Psoas muscle (tissue), 8 donors: Measurements from ENCODE around the gene AMER2. TPM values are rescaled to one million over a fixed set of nuclear protein-coding genes. Genes with fewer than 3 reads are reported as not detected.

Experiments
- ATAC-seq, 4 donors: fragments of 200-7000 bp; cut with Tn5 transposase; one replicate each; pipeline ENCODE4 v1.9.1; 2020; ENCODE audit warnings: moderate library complexity in 3 of 4, mild to moderate bottlenecking in 2 of 4
- DNase-seq, 2 donors: peaks; one replicate each; pipeline ENCODE4 v3.0.0-alpha.2; 2020
- H3K27ac ChIP-seq: fragments of 200-600 bp; one replicate; pipeline ENCODE4 v1.8.0; 2022
- H3K27me3 ChIP-seq, 3 donors: fragments of 200-600 bp in 1 of 3; one replicate each; pipeline versions ENCODE4 v1.6.1 to v1.8.0; 2013 to 2022; ENCODE audit warnings: low read length in 2 of 3, mild to moderate bottlenecking in 2 of 3, moderate library complexity in 1 of 3; ENCODE audit not compliant: insufficient read depth in 3 of 3
- H3K36me3 ChIP-seq, 2 donors: fragments of 200-600 bp in 1 of 2; one replicate each; pipeline versions ENCODE4 v1.6.1 to v1.8.0; 2013 to 2022; ENCODE audit warnings: low read depth in 1 of 2, mild to moderate bottlenecking in 1 of 2, moderate library complexity in 1 of 2; ENCODE audit not compliant: insufficient read depth in 1 of 2
- H3K4me1 ChIP-seq: fragments of 200-600 bp; one replicate; pipeline ENCODE4 v1.8.0; 2022
- H3K4me3 ChIP-seq: fragments of 200-600 bp; one replicate; pipeline ENCODE4 v1.8.0; 2022; ENCODE audit warnings: mild to moderate bottlenecking
- H3K9me3 ChIP-seq: fragments of 200-600 bp; one replicate; pipeline ENCODE4 v1.8.0; 2022
- WGBS, 3 donors: extraction: QIAGEN DNeasy Blood & Tissue Kit; methylation state at CpG; one replicate each; pipeline versions ENCODE4 v1.1.6 to v1.1.7; 2013; 5-methylcytosine and 5-hydroxymethylcytosine counted together
- intact Hi-C, 2 donors: fragments of 100-400 bp; cut with DNase I; formaldehyde crosslinking; loops; one replicate each; pipeline versions ENCODE4 v1.11.0 to v1.14.2; 2022
- polyA plus RNA-seq, 3 donors: library from polyadenylated mRNA; stranded (reverse); fragments of 200-250 nt; gene quantifications; one replicate each; pipeline ENCODE4 v1.2.3, GENCODE V29; 2013
- total RNA-seq, 4 donors: library from RNA; stranded (reverse); fragmentation: NEBNext Ultra II Directional in 2 of 4; extraction: Animal tissue kit (Norgen Biotek cat#: 25700) in 2 of 4; gene quantifications; one replicate each; pipeline versions ENCODE4 v1.2.1 to v1.2.4, GENCODE V29; 2021 to 2023
- TF ChIP-seq, protein P1 (sequence below): fragments of 200-600 bp; IDR thresholded peaks from one replicate; pipeline ENCODE4 v1.8.0; 2022; ENCODE audit warnings: antibody characterized with exemption
- donor health status: healthy with polysubstance abuse.
- donor health status: DM: no; HTN: no; CAD: no; lungs with moderate emphysema.
- donor health status: Bipolar disorder and iron deficiency.
- donor health status: healthy.
- donor health status: DM: yes; HTN: yes; CAD: no.
- donor health status: DM: no; HTN: no; CAD: no.
- donor health status: DM: no; HTN: no; CAD: no.
- donor health status: DM: yes; HTN: yes; CAD: no.

Gene AMER2
- total and polyA plus RNA-seq, 7 donors = 0.01 to 0.08 (median 0.04) TPM; not detected in 4

GRCh38 chr13:25204863-25205262, 32.8 kb upstream of the AMER2 start:
- H3K4me3 ChIP-seq = no peak overlapping the region
- WGBS, 3 donors = 74 to 83% (median 79%) methylated on average over 4 of the region's 4 CpGs
- TF ChIP-seq, protein P1, sequence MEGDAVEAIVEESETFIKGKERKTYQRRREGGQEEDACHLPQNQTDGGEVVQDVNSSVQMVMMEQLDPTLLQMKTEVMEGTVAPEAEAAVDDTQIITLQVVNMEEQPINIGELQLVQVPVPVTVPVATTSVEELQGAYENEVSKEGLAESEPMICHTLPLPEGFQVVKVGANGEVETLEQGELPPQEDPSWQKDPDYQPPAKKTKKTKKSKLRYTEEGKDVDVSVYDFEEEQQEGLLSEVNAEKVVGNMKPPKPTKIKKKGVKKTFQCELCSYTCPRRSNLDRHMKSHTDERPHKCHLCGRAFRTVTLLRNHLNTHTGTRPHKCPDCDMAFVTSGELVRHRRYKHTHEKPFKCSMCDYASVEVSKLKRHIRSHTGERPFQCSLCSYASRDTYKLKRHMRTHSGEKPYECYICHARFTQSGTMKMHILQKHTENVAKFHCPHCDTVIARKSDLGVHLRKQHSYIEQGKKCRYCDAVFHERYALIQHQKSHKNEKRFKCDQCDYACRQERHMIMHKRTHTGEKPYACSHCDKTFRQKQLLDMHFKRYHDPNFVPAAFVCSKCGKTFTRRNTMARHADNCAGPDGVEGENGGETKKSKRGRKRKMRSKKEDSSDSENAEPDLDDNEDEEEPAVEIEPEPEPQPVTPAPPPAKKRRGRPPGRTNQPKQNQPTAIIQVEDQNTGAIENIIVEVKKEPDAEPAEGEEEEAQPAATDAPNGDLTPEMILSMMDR = no peak
- H3K27me3 ChIP-seq = peaks cover 0 to 3% (median 0%) of the 10 kb centered on the region in 3 donors
- ATAC-seq = no peak
- no peaks in the 10 kb centered on the region for H3K9me3 ChIP-seq
- H3K4me1 ChIP-seq = no peaks in the 10 kb centered on the region
- DNase-seq = no peak
- no peaks in the 10 kb centered on the region for H3K36me3 ChIP-seq
- no peak overlapping the region for H3K27ac ChIP-seq
- intact Hi-C loops = no loop called here

DNA sequence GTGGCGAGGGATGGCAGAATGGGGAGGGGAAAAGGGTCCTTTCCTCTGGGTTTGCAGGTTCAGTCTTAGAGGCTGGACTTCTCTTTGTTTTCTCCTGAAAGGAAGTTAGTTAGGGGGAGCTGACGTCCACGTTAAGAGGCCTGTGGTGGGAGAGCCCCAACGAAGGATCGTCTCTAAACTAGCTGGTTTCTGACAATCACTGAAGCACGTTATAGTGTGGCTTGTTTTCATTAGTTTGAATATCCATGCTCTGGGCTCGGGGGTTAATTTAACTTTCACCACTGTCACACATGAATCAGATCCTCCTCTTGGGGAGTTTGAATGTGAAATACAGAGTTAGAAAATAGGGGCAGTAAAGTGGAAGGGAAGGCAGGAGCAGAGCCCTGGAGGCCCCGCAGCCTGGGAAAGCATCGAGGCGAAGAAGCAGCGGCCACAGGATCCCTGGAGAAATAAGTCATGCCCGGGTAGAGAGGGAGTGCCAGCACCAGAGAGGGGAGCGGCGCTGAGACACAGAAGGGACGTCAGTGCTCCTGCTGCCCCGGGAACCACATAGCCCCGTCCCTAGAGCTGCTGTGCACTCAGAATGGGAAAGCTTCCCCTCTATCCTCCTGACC, 31.1 kb upstream of the AMER2 start:
- Histone ChIP-seq H3K36me3 (no peaks in the 10 kb centered on the region), H3K9me3 (no peaks in the 10 kb centered on the region), H3K4me3 (no peak overlapping the region), H3K27me3 (peaks cover 0 to 3% (median 0%) of the 10 kb centered on the region in 3 donors), H3K27ac (no peak overlapping the region), H3K4me1 (no peaks in the 10 kb centered on the region)
- intact Hi-C loops = no loop called here
- TF ChIP-seq, protein P1 = no peak
- WGBS, 3 donors = 25 to 34% (median 26%) methylated on average over 17 of the region's 17 CpGs
- DNase-seq (no peak), ATAC-seq (no peak)

DNA sequence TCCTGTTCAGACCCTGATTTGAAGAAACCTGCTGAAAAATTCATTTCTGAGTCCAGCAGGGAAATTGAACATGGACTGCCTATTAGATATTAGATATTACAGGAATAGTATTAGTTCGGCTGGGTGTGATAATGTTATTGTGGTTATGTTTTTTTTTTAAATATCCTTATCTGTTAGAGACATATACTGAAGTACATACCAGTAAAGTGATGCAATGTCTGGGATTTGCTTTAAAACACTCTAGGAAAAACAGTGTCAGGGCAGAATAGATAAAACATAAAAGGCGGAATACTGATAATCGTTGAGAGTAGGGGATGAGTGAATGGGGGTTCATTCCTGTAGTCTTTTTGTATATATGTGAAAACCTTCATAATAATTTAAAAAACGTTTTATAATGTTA, 28.7 kb upstream of the AMER2 start:
- ATAC-seq (no peak), DNase-seq (no peak)
- TF ChIP-seq, protein P1 = no peak
- intact Hi-C loops = no loop called here
- no peak overlapping the region for H3K27ac ChIP-seq
- 71 to 79% (median 77%) methylated on average over 4 of the region's 4 CpGs for WGBS, 3 donors
- H3K36me3 ChIP-seq = no peaks in the 10 kb centered on the region
- no peaks in the 10 kb centered on the region for H3K4me1 ChIP-seq
- no peak overlapping the region for H3K4me3 ChIP-seq
- peaks cover 0 to 5% (median 0%) of the 10 kb centered on the region in 3 donors for H3K27me3 ChIP-seq
- no peaks in the 10 kb centered on the region for H3K9me3 ChIP-seq

GRCh38 chr13:25198647-25199046, 26.6 kb upstream of the AMER2 start:
- Histone ChIP-seq H3K9me3 (no peaks in the 10 kb centered on the region), H3K27me3 (peaks cover 0 to 3% (median 0%) of the 10 kb centered on the region in 3 donors), H3K36me3 (no peaks in the 10 kb centered on the region), H3K4me1 (no peaks in the 10 kb centered on the region), H3K4me3 (no peak overlapping the region), H3K27ac (no peak overlapping the region)
- TF ChIP-seq, protein P1 = no peak
- WGBS, 3 donors = 66 to 73% (median 69%) methylated on average over 5 of the region's 5 CpGs
- ATAC-seq (no peak), DNase-seq (no peak)
- intact Hi-C loops = no loop called here

DNA sequence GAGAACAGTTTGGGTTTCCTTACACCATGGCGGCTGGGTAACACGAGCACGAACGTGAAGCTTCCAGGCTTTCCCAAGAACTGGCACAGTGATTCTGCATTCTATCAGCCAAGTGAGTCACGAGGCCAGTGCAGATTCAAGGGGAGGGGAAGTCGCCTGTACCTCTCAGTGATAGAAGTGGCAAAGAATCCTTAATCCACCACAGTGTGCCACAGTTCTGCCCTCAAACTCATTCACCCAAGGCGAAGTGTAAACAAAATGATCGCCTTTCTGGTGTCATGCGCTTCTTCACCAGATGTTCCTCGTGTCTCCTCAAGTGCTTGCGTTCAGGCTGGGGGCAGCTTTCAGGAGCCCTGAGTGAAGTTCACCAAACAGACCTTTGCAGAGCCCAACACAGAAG, 24.9 kb upstream of the AMER2 start:
- no peaks in the 10 kb centered on the region for H3K36me3 ChIP-seq
- DNase-seq = no peak
- ATAC-seq = no peak
- WGBS, 3 donors = 78 to 81% (median 79%) methylated on average over 11 of the region's 11 CpGs
- no peak overlapping the region for H3K4me3 ChIP-seq
- H3K27ac ChIP-seq = no peak overlapping the region
- H3K4me1 ChIP-seq = no peaks in the 10 kb centered on the region
- H3K27me3 ChIP-seq = peaks cover 0 to 3% (median 0%) of the 10 kb centered on the region in 3 donors
- intact Hi-C loops = no loop called here
- TF ChIP-seq, protein P1 = no peak
- no peaks in the 10 kb centered on the region for H3K9me3 ChIP-seq
